SK-N-MC (cell line): Measurements from ENCODE around the gene WDFY4.

ENCODE experiments used
- EZH2 ChIP-seq: fragments of 200-600 bp; sonication (generic); IDR thresholded peaks from one replicate; pipeline ENCODE4 v1.6.1; 2017; ENCODE audit warnings: antibody characterized with exemption
- FOXP2 ChIP-seq: optimal IDR thresholded peaks from 2 replicates; pipeline ENCODE3; 2011; ENCODE audit warnings: mild to moderate bottlenecking, moderate library complexity; ENCODE audit not compliant: insufficient read depth; ENCODE audit errors: extremely low read length, control extremely low read depth
- POLR2AphosphoS5 ChIP-seq: IDR thresholded peaks from 2 replicates; pipeline ENCODE4 v1.6.1; 2012; ENCODE audit warnings: mild to moderate bottlenecking, low read depth, low read length, borderline replicate concordance

DNA sequence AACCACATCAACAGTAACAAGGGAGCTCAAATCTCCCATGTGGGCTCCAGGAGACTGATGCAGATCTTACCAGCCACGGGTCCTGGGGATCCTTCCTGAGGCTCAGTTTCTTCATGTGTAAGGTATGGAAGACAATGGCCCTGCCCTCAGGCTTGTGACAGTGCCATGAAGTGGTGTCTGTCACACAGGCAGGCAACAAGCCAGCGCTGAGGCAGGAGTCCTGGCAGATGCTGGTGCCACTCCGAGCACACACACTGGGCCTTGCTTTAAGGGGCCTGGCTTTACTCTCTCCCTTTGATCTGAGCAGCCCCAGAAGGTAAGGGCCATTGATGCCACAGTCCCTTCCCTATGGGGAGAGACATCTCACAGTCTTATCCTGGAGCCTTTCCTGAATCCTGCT is 283.4 kb downstream of the WDFY4 start:
- TF ChIP-seq EZH2 (no peak), POLR2AphosphoS5 (no peak), FOXP2 (no peak)
